Stimulated activated CD4-positive, alpha-beta T cell treated with anti-CD3 and anti-CD28 coated beads, Interleukin-15, amount 100 ng/mL, for 1 hour (primary cell): ENCODE results near the gene DDX4.

Experiments
- DNase-seq, 2 donors: peaks; one replicate each; pipeline ENCODE4 v3.0.0-alpha.2; 2020; ENCODE audit warnings: low read depth in 1 of 2, low spot score in 1 of 2

The DDX4 gene

DNA sequence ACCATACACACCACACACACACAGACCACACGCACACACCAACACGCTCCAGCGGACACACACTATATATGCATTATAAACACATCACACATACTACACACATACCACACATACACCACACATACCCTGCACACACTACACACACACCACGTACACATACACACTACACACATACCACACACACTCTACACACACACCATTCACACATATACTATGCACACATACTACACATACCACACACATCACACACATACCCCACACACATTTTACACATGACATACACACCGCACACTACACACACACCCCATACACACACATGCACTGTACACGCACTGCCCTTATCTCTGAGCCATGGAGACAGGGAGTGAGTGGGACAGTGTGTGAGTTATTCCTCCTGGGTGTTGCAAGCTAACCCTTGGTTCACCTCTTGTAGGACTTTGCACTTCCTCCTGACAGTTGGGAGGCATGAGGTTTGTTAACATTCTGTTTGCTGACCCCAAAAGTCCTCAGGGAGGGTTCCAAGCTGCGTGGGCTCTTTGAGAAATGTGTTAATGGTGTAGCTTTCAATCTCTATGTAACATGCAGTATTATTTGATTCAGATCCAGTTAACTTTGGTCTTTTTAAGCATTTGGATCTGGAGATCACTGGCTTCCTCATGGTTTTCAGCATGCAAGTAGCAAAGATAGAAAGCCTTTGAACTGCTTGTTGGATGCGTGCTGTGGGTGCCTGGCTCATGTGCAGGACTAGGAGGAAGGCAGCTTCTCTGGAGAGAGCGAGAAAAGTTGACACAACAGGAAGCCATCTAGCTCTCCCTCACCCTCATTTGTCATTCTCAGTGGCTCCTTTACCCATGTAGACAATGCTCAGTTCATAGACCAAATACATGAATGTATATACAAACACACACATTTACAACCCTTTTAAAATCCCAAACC lies 127.0 kb downstream of the DDX4 start:
- no peak for DNase-seq

DNA sequence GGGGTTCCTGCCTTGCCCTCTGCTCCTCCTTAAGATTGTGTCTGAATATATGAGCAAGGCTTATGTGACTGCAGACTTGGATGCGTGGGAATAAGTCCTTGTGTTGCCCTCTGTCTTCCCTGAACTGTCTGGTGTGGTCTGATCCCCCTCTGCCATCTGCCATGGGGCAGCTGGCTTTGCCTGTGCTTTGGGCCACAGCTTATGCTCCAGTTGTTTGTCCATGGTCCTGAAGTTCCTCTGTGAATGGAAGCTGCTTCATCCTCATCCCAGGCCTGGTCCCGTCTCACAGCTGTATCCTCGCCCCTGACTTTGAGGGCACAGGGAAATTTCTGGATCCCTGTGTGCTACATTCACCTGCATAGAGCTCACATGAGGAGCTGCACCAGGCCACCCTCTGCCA lies 128.0 kb downstream of the DDX4 start:
- no peak for DNase-seq

GRCh38 chr5:55866485-55866884 lies 128.6 kb downstream of the DDX4 start:
- DNase-seq = no peak
